Smooth muscle cell (in vitro differentiated cells): ENCODE data around the gene RRAD. TPM values are rescaled to one million over a fixed set of nuclear protein-coding genes. Genes with fewer than 3 reads are reported as not detected.
A peak's percentile ranks its signal among the peaks of the same experiment; 100 is the strongest.

ENCODE experiments used
- DNase-seq: peaks from one replicate; lab custom pipeline; 2025; ENCODE audit not compliant: unreplicated experiment; lab: John Stamatoyannopoulos, UW
- H2AFZ ChIP-seq: fragments of 200-600 bp; sonication (generic); 2 replicates; pipeline ENCODE4 v1.6.0; 2016; ENCODE audit warnings: antibody characterized with exemption, low read depth, mild to moderate bottlenecking
- H3F3A ChIP-seq: fragments of 200-600 bp; sonication (generic); 2 replicates; pipeline ENCODE4 v1.6.0; 2017; ENCODE audit warnings: antibody characterized with exemption, low read depth
- H3K27ac ChIP-seq: fragments of 200-600 bp; sonication (generic); 2 replicates; pipeline ENCODE4 v1.5.1; 2016; ENCODE audit warnings: low read depth, mild to moderate bottlenecking
- H3K27me3 ChIP-seq: fragments of 200-600 bp; sonication (generic); 2 replicates; pipeline ENCODE4 v1.6.1; 2016; ENCODE audit warnings: low read depth, mild to moderate bottlenecking
- H3K36me3 ChIP-seq: fragments of 200-600 bp; sonication (generic); 2 replicates; pipeline ENCODE4 v1.5.1; 2016; ENCODE audit warnings: low read depth
- H3K4me1 ChIP-seq: fragments of 200-600 bp; sonication (generic); 2 replicates; pipeline ENCODE4 v1.5.1; 2016; ENCODE audit warnings: low read depth
- H3K4me2 ChIP-seq: fragments of 200-600 bp; sonication (generic); 2 replicates; pipeline ENCODE4 v1.6.0; 2016; ENCODE audit warnings: mild to moderate bottlenecking
- H3K4me3 ChIP-seq: fragments of 200-600 bp; sonication (generic); 2 replicates; pipeline ENCODE4 v1.5.1; 2016; ENCODE audit warnings: mild to moderate bottlenecking
- H3K79me2 ChIP-seq: fragments of 200-600 bp; sonication (generic); 2 replicates; pipeline ENCODE4 v1.6.0; 2016; ENCODE audit warnings: low read depth, mild to moderate bottlenecking
- H3K9ac ChIP-seq: fragments of 200-600 bp; sonication (generic); 2 replicates; pipeline ENCODE4 v1.6.0; 2016; ENCODE audit warnings: low read depth
- H3K9me3 ChIP-seq: fragments of 200-600 bp; sonication (generic); replicated peaks from 2 replicates; pipeline ENCODE4 v1.5.1; 2016; ENCODE audit warnings: low read depth
- H4K20me1 ChIP-seq: fragments of 200-600 bp; sonication (generic); 2 replicates; pipeline ENCODE4 v1.6.0; 2016; ENCODE audit warnings: low read depth
- WGBS: methylation state at CpG from one replicate; pipeline ENCODE4 v1.1.7; 2016; ENCODE audit warnings: low lambda C conversion rate; 5-methylcytosine and 5-hydroxymethylcytosine counted together
- polyA plus RNA-seq: library from polyadenylated mRNA; unstranded; fragments of >200 nt; fragmentation: Nextera tagmentation; extraction: Ambion mirVana; gene quantifications from 2 replicates; pipeline ENCODE4 v1.2.1, GENCODE V29; 2016
- total RNA-seq: library from RNA; depleted of rRNA; stranded (reverse); fragments of >200 nt; gene quantifications from 2 replicates; pipeline ENCODE4 v1.2.3, GENCODE V29; 2014
- TF ChIP-seq, protein P1 (sequence below): fragments of 200-600 bp; sonication (generic); IDR thresholded peaks from 2 replicates; pipeline ENCODE4 v1.5.1; 2017; ENCODE audit warnings: borderline replicate concordance, mild to moderate bottlenecking, antibody characterized with exemption; ENCODE audit not compliant: insufficient read depth, poor library complexity, severe bottlenecking

The RRAD gene
- total and polyA plus RNA-seq, 2 experiments from 2014 or later = 7.6 to 27.5 TPM

DNA sequence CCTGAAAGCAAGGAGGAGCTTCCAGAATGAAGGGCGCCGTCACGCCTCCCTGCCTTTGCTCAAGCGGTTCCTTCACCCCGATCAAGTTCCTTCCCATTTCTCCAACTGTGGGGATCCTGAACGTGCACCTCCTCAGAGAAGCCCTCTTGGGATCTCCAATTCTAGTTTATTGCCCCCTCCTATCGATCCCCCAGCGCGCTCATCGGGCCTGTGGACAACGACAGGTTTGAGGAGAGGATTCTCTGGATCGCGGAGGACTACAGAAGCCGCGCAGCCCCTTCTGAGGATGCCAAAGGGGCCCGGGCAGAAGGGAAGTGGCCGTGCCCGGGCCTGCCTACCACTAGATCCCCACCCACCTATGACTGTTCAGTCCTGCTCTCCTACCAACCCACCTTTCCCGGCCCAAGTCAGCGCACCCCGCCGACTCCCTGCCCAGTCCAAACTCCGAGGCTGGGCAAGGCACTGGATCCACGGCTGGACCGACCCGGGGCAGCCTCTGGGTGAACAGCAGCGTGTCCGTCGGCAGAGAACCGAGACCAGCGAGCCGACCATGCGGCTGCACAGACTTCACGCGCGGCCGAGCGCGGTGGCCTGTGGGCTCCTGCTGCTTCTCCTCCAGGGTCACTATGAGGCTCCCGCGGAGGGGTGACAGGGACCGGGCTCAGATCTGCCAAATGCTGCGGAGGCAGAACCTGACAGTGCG, 22.9 kb upstream of the RRAD start:
- H3K9me3 ChIP-seq = no peaks in the 10 kb centered on the region
- no peak overlapping the region for H3K9ac ChIP-seq
- peaks cover 2% of the 10 kb centered on the region for H3F3A ChIP-seq
- peak overlapping the region; percentile 48 for H3K4me3 ChIP-seq
- peak overlapping the region; percentile 85 for H3K4me2 ChIP-seq
- DNase-seq = no peak
- TF ChIP-seq, protein P1, sequence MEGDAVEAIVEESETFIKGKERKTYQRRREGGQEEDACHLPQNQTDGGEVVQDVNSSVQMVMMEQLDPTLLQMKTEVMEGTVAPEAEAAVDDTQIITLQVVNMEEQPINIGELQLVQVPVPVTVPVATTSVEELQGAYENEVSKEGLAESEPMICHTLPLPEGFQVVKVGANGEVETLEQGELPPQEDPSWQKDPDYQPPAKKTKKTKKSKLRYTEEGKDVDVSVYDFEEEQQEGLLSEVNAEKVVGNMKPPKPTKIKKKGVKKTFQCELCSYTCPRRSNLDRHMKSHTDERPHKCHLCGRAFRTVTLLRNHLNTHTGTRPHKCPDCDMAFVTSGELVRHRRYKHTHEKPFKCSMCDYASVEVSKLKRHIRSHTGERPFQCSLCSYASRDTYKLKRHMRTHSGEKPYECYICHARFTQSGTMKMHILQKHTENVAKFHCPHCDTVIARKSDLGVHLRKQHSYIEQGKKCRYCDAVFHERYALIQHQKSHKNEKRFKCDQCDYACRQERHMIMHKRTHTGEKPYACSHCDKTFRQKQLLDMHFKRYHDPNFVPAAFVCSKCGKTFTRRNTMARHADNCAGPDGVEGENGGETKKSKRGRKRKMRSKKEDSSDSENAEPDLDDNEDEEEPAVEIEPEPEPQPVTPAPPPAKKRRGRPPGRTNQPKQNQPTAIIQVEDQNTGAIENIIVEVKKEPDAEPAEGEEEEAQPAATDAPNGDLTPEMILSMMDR = no peak
- H3K36me3 ChIP-seq = no peaks in the 10 kb centered on the region
- no peak overlapping the region for H2AFZ ChIP-seq
- no peaks in the 10 kb centered on the region for H3K4me1 ChIP-seq
- no peak overlapping the region for H3K27ac ChIP-seq
- H4K20me1 ChIP-seq = no peaks in the 10 kb centered on the region
- 50% methylated on average over 44 of the region's 44 CpGs for WGBS
- H3K27me3 ChIP-seq = peaks cover 20% of the 10 kb centered on the region
- no peaks in the 10 kb centered on the region for H3K79me2 ChIP-seq

DNA sequence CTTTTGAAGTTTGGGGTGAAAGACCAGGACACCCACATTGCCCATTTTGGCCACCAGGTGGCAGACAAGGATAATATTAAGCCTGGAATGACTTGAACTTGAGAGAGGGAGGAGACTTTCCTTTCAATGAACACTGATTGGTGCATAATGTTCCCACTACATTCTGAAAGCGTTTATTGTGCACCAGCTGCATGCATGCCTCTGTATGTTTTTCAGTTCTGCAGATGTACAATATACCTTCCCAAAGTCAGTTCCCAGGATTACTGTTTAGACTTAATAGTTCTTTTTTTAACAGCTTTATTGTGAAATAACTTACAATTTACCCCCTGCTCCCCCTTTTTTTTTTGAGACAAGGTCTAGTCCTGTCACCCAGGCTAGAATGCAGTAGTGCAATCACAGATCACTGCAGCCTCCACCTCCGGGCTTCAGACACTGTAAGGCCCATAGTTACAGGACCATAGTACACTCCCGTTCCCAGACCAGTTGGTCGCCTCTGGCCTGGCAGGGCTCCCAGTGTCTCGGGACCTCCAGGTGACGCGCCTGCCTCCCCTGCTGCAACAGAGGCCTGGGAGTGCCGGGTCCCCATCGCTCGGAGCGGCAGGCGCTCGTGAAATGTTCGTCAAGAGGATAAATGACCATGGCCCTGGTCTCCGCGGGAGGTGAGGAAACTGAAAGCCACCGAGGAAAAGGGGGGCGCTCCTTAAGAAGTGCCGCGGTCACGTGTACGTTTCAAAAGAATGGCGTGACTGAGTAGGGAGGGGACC, 22.1 kb upstream of the RRAD start:
- H3K36me3 ChIP-seq = no peaks in the 10 kb centered on the region
- peaks cover 2% of the 10 kb centered on the region for H3F3A ChIP-seq
- peaks cover 20% of the 10 kb centered on the region for H3K27me3 ChIP-seq
- no peaks in the 10 kb centered on the region for H3K4me1 ChIP-seq
- H3K79me2 ChIP-seq = no peaks in the 10 kb centered on the region
- peak overlapping the region; percentile 85 for H3K4me2 ChIP-seq
- peak; percentile 37 for DNase-seq
- TF ChIP-seq, protein P1 = peak; percentile 94
- no peak overlapping the region for H2AFZ ChIP-seq
- no peak overlapping the region for H3K9ac ChIP-seq
- H3K9me3 ChIP-seq = no peaks in the 10 kb centered on the region
- no peaks in the 10 kb centered on the region for H4K20me1 ChIP-seq
- H3K4me3 ChIP-seq = peak overlapping the region; percentile 48
- 39% methylated on average over 23 of the region's 23 CpGs for WGBS
- H3K27ac ChIP-seq = no peak overlapping the region

DNA sequence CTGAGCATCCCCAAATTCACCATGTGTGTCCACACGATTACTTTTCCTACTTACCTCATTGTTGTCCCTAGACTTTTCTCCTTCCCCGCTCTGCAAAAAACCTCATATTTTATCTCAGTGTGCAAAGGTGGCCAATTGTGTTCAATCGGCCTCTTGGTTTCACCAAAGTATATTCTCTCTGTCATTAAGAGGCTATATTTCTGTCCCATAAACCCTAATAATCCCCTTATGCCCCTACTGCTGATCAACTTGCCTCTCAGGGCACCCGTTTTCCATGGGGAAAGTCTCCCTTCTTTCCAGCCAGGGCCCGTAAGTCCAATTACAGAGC, 21.6 kb upstream of the RRAD start:
- WGBS = 59% methylated on average over 5 of the region's 5 CpGs
- Histone ChIP-seq H3K4me2 (no peak overlapping the region), H3K79me2 (no peaks in the 10 kb centered on the region), H3K9me3 (no peaks in the 10 kb centered on the region), H3K36me3 (no peaks in the 10 kb centered on the region), H3K4me3 (no peak overlapping the region), H4K20me1 (no peaks in the 10 kb centered on the region), H3K27me3 (peaks cover 20% of the 10 kb centered on the region), H3F3A (peaks cover 2% of the 10 kb centered on the region), H2AFZ (no peak overlapping the region), H3K27ac (no peak overlapping the region), H3K4me1 (no peaks in the 10 kb centered on the region), H3K9ac (no peak overlapping the region)
- no peak for DNase-seq
- TF ChIP-seq, protein P1 = no peak

DNA sequence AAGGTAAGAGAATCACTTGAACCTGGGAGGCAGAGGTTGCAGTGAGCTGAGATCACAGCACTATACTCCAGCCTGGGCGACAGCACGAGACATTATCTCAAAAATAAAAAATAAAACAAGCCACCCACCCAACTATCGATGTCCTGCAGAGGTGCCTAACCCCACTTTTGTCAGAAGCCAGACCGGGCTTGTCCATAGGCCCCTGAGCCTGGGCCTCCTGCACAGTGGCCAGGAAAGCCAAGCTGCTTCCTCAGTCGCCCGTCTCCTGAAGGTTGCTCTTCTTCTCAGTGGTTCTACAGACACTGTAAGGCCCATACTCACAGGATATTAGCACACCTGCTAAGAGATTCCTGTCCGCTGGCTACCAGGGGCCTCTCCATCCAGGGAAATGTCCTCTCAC, 21.2 kb upstream of the RRAD start:
- peaks cover 2% of the 10 kb centered on the region for H3F3A ChIP-seq
- H3K27me3 ChIP-seq = peaks cover 20% of the 10 kb centered on the region
- H3K36me3 ChIP-seq = no peaks in the 10 kb centered on the region
- no peak overlapping the region for H2AFZ ChIP-seq
- no peak overlapping the region for H3K4me2 ChIP-seq
- no peaks in the 10 kb centered on the region for H3K4me1 ChIP-seq
- no peak overlapping the region for H3K4me3 ChIP-seq
- no peaks in the 10 kb centered on the region for H3K9me3 ChIP-seq
- H3K27ac ChIP-seq = no peak overlapping the region
- H3K79me2 ChIP-seq = no peaks in the 10 kb centered on the region
- H3K9ac ChIP-seq = no peak overlapping the region
- DNase-seq = no peak
- no peaks in the 10 kb centered on the region for H4K20me1 ChIP-seq
- TF ChIP-seq, protein P1 = no peak
- WGBS = 95% methylated on average over 7 of the region's 7 CpGs
